ENCODE data around the gene NDUFA5.
"Not testable (repeated sequence)": the region's sequence is repeated elsewhere in the genome, so short reads cannot be mapped to it uniquely, and the experiment has no call there.

DNA sequence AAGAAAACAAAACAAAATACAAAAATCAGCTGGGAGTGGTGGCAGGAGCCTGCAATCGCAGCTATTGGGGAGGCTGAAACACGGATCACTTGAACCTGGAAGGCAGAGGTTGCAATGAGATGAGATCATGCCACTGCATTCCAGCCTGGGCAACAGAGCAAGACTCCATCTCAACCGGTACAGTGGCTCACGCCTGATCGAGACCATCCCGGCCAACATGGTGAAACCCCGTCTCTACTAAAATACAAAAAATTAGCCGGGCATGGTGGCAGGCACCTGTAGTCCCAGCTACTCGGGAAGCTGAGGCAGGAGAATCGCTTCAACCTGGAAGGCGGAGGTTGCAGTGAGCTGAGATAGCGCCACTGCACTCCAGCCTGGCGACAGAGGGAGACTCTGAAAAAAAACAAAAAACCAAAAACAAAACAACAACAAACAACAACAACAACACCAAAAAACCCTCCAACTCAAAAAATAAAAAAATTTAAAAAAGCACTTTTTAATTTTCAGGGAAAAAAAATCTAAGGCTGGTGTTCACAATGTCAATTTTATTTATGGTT is 27.5 kb downstream of the NDUFA5 start:
- TF ChIP-seq, protein P1, sequence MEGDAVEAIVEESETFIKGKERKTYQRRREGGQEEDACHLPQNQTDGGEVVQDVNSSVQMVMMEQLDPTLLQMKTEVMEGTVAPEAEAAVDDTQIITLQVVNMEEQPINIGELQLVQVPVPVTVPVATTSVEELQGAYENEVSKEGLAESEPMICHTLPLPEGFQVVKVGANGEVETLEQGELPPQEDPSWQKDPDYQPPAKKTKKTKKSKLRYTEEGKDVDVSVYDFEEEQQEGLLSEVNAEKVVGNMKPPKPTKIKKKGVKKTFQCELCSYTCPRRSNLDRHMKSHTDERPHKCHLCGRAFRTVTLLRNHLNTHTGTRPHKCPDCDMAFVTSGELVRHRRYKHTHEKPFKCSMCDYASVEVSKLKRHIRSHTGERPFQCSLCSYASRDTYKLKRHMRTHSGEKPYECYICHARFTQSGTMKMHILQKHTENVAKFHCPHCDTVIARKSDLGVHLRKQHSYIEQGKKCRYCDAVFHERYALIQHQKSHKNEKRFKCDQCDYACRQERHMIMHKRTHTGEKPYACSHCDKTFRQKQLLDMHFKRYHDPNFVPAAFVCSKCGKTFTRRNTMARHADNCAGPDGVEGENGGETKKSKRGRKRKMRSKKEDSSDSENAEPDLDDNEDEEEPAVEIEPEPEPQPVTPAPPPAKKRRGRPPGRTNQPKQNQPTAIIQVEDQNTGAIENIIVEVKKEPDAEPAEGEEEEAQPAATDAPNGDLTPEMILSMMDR (IDR thresholded peaks at IDR 0.05; ENCODE audit: low read depth, low read length), result not testable (repeated sequence)
- not testable (repeated sequence) for TF ChIP-seq EZH2phosphoT487 (IDR thresholded peaks at IDR 0.05; ENCODE audit: low read depth)

Measured in OCI-LY3 (cell line).